ENCODE measurements around the gene STAC3. TPM values are rescaled to one million over a fixed set of nuclear protein-coding genes. Genes with fewer than 3 reads are reported as not detected.

The STAC3 gene
- total and polyA plus RNA-seq, 9 of the 15 experiments (the other 6 are each of a cell fraction or from before 2014, with no cell fraction given): 0.45 to 6.4 (median 3.3) TPM

- TF ChIP-seq USF1 (CRISPR knock-in tag; IDR thresholded peaks at IDR 0.05): 0 out of 2 replicates have a peak, but pooled peaks have one; percentile 37
- TF ChIP-seq HMGN3 (IDR thresholded peaks at IDR 0.05; ENCODE audit: borderline replicate concordance, extremely low read depth, insufficient read length, low read depth, low read length): peak; percentile 54
- TF ChIP-seq RHOXF2B (CRISPR knock-in tag; conservative IDR thresholded peaks at IDR 0.05): no peak
- TF ChIP-seq TRIM25 (IDR thresholded peaks at IDR 0.05; ENCODE audit: borderline replicate concordance): no peak
- no peak for TF ChIP-seq ZNF197 (CRISPR knock-in tag; IDR thresholded peaks at IDR 0.05; ENCODE audit: low read depth)
- TF ChIP-seq, protein P1, sequence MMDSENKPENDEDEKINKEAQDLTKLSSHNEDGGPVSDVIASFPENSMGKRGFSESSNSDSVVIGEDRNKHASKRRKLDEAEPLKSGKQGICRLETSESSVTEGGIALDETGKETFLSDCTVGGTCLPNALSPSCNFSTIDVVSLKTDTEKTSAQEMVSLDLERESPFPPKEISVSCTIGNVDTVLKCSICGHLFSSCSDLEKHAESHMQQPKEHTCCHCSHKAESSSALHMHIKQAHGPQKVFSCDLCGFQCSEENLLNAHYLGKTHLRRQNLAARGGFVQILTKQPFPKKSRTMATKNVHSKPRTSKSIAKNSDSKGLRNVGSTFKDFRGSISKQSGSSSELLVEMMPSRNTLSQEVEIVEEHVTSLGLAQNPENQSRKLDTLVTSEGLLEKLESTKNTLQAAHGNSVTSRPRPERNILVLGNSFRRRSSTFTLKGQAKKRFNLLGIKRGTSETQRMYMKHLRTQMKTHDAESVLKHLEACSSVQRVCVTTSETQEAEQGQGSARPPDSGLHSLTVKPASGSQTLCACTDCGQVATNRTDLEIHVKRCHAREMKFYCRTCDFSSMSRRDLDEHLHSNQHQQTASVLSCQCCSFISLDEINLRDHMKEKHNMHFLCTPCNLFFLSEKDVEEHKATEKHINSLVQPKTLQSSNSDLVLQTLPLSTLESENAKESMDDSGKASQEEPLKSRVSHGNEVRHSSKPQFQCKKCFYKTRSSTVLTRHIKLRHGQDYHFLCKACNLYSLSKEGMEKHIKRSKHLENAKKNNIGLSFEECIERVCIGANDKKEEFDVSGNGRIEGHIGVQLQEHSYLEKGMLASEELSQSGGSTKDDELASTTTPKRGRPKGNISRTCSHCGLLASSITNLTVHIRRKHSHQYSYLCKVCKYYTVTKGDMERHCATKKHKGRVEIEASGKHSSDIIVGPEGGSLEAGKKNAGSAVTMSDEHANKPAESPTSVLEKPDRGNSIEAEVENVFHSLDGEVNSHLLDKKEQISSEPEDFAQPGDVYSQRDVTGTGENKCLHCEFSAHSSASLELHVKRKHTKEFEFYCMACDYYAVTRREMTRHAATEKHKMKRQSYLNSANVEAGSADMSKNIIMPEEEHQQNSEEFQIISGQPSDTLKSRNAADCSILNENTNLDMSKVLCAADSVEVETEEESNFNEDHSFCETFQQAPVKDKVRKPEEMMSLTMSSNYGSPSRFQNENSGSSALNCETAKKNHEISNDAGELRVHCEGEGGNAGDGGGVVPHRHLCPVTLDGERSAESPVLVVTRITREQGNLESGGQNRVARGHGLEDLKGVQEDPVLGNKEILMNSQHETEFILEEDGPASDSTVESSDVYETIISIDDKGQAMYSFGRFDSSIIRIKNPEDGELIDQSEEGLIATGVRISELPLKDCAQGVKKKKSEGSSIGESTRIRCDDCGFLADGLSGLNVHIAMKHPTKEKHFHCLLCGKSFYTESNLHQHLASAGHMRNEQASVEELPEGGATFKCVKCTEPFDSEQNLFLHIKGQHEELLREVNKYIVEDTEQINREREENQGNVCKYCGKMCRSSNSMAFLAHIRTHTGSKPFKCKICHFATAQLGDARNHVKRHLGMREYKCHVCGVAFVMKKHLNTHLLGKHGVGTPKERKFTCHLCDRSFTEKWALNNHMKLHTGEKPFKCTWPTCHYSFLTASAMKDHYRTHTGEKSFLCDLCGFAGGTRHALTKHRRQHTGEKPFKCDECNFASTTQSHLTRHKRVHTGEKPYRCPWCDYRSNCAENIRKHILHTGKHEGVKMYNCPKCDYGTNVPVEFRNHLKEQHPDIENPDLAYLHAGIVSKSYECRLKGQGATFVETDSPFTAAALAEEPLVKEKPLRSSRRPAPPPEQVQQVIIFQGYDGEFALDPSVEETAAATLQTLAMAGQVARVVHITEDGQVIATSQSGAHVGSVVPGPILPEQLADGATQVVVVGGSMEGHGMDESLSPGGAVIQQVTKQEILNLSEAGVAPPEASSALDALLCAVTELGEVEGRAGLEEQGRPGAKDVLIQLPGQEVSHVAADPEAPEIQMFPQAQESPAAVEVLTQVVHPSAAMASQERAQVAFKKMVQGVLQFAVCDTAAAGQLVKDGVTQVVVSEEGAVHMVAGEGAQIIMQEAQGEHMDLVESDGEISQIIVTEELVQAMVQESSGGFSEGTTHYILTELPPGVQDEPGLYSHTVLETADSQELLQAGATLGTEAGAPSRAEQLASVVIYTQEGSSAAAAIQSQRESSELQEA (IDR thresholded peaks at IDR 0.05; ENCODE audit: low read depth): no peak
- no peak; the same call in 1 of the 2 replicates for TF ChIP-seq DPF2 (IDR thresholded peaks at IDR 0.05)
- peak; percentile 94 for TF ChIP-seq EGR1 (conservative IDR thresholded peaks at IDR 0.05)
- peak; percentile 67; the same call in 1 of the 2 replicates for TF ChIP-seq SAFB (IDR thresholded peaks at IDR 0.05; ENCODE audit: borderline replicate concordance, low read depth, low read length)
- no peak for TF ChIP-seq PRDM10 (IDR thresholded peaks at IDR 0.05; ENCODE audit: partially characterized antibody)
Observed at GRCh38 chr12:57240066-57240921, 10.7 kb downstream of the STAC3 start (continued).
